Fibroblast of lung (primary cell): ENCODE measurements around the gene MAMLD1.

ENCODE experiments used
- EZH2 ChIP-seq: IDR thresholded peaks from 2 replicates; pipeline ENCODE4 v1.5.1; 2012; ENCODE audit warnings: low read length, control low read depth, mild to moderate bottlenecking; ENCODE audit errors: missing control alignments
- TF ChIP-seq, protein P1 (sequence below), 2 donors: IDR thresholded peaks in 1 of 2; conservative IDR thresholded peaks in 1 of 2; 1 replicate in 1 of 2; 2 replicates in 1 of 2; pipeline ENCODE4 v1.5.1; 2011 to 2012; ENCODE audit warnings: low read length in 2 of 2, control low read depth in 1 of 2, inconsistent platforms in 1 of 2, low read depth in 1 of 2, mild to moderate bottlenecking in 1 of 2

DNA sequence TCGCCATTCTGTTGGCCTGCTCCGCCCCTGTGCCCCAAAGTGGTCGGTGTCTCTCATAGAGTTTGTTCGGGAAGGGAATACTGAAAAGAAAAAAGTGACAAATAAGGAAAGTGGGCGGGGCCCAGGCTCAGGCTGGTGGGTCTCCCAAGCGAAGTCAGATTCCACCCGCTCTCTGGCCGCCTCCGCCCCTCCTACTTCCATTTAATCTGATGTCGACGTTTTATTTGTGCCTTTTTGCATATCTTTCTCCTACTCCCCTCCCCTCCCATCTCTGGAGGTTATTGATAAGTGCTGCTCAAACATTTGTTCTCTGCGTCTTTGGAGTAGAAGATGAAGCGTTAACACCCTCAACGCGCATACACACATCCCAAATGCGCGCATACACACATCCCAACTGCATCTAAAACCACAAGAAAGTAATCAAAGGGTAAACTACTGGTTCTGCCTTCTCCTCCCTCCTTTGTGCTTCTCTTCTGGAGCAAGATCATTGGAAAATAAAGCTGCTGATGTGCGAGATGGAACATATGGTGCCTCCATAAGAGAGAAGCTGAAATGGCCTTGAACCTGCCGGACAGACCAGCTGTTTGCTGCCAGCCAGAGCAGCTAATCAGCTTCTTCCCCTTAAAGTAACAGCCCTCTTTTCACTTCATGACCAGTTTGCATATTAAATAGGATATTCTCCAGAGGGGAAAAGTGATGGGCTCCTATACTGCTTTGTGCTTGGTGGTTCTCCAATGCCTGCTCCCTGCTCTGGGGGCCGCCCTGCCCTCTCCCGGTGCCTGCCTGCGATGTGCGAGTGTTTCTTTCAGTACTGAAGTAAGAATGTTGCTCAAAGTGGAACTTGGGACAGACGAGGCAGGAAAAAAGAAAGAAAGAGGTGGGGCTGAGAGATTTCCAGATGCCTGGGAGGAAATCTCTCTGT is 3.1 kb downstream of the MAMLD1 start:
- TF ChIP-seq, protein P1, sequence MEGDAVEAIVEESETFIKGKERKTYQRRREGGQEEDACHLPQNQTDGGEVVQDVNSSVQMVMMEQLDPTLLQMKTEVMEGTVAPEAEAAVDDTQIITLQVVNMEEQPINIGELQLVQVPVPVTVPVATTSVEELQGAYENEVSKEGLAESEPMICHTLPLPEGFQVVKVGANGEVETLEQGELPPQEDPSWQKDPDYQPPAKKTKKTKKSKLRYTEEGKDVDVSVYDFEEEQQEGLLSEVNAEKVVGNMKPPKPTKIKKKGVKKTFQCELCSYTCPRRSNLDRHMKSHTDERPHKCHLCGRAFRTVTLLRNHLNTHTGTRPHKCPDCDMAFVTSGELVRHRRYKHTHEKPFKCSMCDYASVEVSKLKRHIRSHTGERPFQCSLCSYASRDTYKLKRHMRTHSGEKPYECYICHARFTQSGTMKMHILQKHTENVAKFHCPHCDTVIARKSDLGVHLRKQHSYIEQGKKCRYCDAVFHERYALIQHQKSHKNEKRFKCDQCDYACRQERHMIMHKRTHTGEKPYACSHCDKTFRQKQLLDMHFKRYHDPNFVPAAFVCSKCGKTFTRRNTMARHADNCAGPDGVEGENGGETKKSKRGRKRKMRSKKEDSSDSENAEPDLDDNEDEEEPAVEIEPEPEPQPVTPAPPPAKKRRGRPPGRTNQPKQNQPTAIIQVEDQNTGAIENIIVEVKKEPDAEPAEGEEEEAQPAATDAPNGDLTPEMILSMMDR (conservative IDR thresholded peaks at IDR 0.05 in 1 of 2, IDR thresholded peaks at IDR 0.05 in 1 of 2; ENCODE audit: low read depth in 1 of 2, low read length in 2 of 2) = peak; percentile 24 to 30
- TF ChIP-seq EZH2 = no peak
